Measurements from ENCODE around the gene RPS26. TPM values are rescaled to one million over a fixed set of nuclear protein-coding genes. Genes with fewer than 3 reads are reported as not detected.
A peak's percentile ranks its signal among the peaks of the same experiment; 100 is the strongest.

The RPS26 gene
- total and polyA plus RNA-seq, 9 of the 15 experiments (the other 6 are each of a cell fraction or from before 2014, with no cell fraction given): 70.2 to 1,589 (median 852) TPM

GRCh38 chr12:56078931-56079722 is 37.4 kb downstream of the RPS26 start (continued):
- TF ChIP-seq ZMIZ1 (IDR thresholded peaks at IDR 0.05; ENCODE audit: low read depth in 2 of 2, low read length in 2 of 2): no peak
- TF ChIP-seq ZNF263 (CRISPR knock-in tag; IDR thresholded peaks at IDR 0.05; ENCODE audit: borderline replicate concordance): no peak
- no peak for TF ChIP-seq ZBTB5 (IDR thresholded peaks at IDR 0.05)
- no peak for TF ChIP-seq ZBTB8A (IDR thresholded peaks at IDR 0.05; ENCODE audit: partially characterized antibody)
- no peak for TF ChIP-seq XRCC3 (IDR thresholded peaks at IDR 0.05)
- no peak for TF ChIP-seq DPF2 (IDR thresholded peaks at IDR 0.05)
- no peak for TF ChIP-seq MTA1 (IDR thresholded peaks at IDR 0.05; ENCODE audit: borderline replicate concordance)
- TF ChIP-seq AFF1 (IDR thresholded peaks at IDR 0.05; ENCODE audit: low read depth in 1 of 2, partially characterized antibody in 2 of 2): no peak
- no peak for TF ChIP-seq SFPQ (IDR thresholded peaks at IDR 0.05; ENCODE audit: low read depth, low read length)
- TF ChIP-seq HNRNPK (IDR thresholded peaks at IDR 0.05; ENCODE audit: low read depth, low read length, poor library complexity, severe bottlenecking): no peak
- TF ChIP-seq CREB1 (IDR thresholded peaks at IDR 0.05): 0 out of 2 replicates have a peak, but pooled peaks have one; percentile 32
- TF ChIP-seq CREB1 (CRISPR knock-in tag; IDR thresholded peaks at IDR 0.05): 0 out of 2 replicates have a peak, but pooled peaks have one; percentile 26
- TF ChIP-seq MYNN (IDR thresholded peaks at IDR 0.05): no peak
- TF ChIP-seq MYNN (CRISPR knock-in tag; IDR thresholded peaks at IDR 0.05): no peak
